WTC11 (cell line): ENCODE measurements around the gene PPP1R11. TPM values are rescaled to one million over a fixed set of nuclear protein-coding genes. Genes with fewer than 3 reads are reported as not detected.
A peak's percentile ranks its signal among the peaks of the same experiment; 100 is the strongest.

ENCODE experiments used
- ATAC-seq: fragments of 200-7000 bp; cut with Tn5 transposase; 2 replicates; pipeline ENCODE4 v1.10.0; 2021; ENCODE audit warnings: mild to moderate bottlenecking, moderate library complexity
- CTCF ChIA-PET: fragments of 300-600 bp; sonication (Branson Sonifier 250); formaldehyde crosslinking; loops from one replicate; lab custom pipeline; 2021; ENCODE audit warnings: antibody characterized with exemption; lab: Charles Lee
- POLR2A ChIA-PET: fragments of 350-600 bp; sonication (Branson Sonifier 250); formaldehyde crosslinking; loops from one replicate; lab custom pipeline; 2021; ENCODE audit warnings: antibody characterized with exemption; lab: Charles Lee
- DNase-seq: peaks from one replicate; pipeline ENCODE4 v3.0.0; 2021; ENCODE audit warnings: low spot score
- H3K27ac Mint-ChIP-seq: 2 replicates; pipeline ENCODE4 v1.8.0; 2021; ENCODE audit warnings: mixed read lengths
- H3K27me3 Mint-ChIP-seq: 2 replicates; pipeline ENCODE4 v1.8.0; 2021; ENCODE audit warnings: low read depth, mild to moderate bottlenecking, moderate library complexity, mixed read lengths
- H3K36me3 Mint-ChIP-seq: 2 replicates; pipeline ENCODE4 v1.8.0; 2021; ENCODE audit warnings: mixed read lengths
- H3K4me1 Mint-ChIP-seq: 2 replicates; pipeline ENCODE4 v1.8.0; 2022; ENCODE audit warnings: mixed read lengths
- H3K4me3 Mint-ChIP-seq: 2 replicates; pipeline ENCODE4 v1.8.0; 2021; ENCODE audit warnings: mild to moderate bottlenecking, moderate library complexity, mixed read lengths
- H3K9me3 Mint-ChIP-seq: 2 replicates; pipeline ENCODE4 v1.8.0; 2021; ENCODE audit warnings: mixed read lengths
- ELF4 ChIP-seq: sonication (generic); formaldehyde crosslinking; IDR thresholded peaks from 2 replicates; pipeline ENCODE4 v1.8.1; 2022; ENCODE audit warnings: low read depth, mild to moderate bottlenecking, moderate library complexity, missing genetic modification reagents
- FOXJ3 ChIP-seq: sonication (generic); formaldehyde crosslinking; IDR thresholded peaks from 2 replicates; pipeline ENCODE4 v1.9.0; 2021; ENCODE audit warnings: missing genetic modification reagents, mild to moderate bottlenecking, borderline replicate concordance
- GABPB1 ChIP-seq: sonication (generic); formaldehyde crosslinking; IDR thresholded peaks from 2 replicates; pipeline ENCODE4 v1.8.1; 2023; ENCODE audit warnings: mild to moderate bottlenecking, missing genetic modification reagents
- MXD4 ChIP-seq: fragments of 250-450 bp; sonication (Bioruptor Pico); IDR thresholded peaks from 2 replicates; pipeline ENCODE4 v1.8.0; 2021; ENCODE audit warnings: mild to moderate bottlenecking, moderate library complexity, borderline replicate concordance
- NFYB ChIP-seq: sonication (generic); formaldehyde crosslinking; conservative IDR thresholded peaks from 2 replicates; pipeline ENCODE4 v1.8.0; 2022; ENCODE audit warnings: low read depth, missing genetic modification reagents
- RORB ChIP-seq: fragments of 250-450 bp; sonication (Bioruptor Pico); IDR thresholded peaks from 2 replicates; pipeline ENCODE4 v1.9.0; 2021; ENCODE audit warnings: mild to moderate bottlenecking
- TEAD4 ChIP-seq: sonication (generic); formaldehyde crosslinking; IDR thresholded peaks from 2 replicates; pipeline ENCODE4 v1.8.0; 2022; ENCODE audit warnings: mild to moderate bottlenecking, missing genetic modification reagents
- ZNF138 ChIP-seq: sonication (generic); formaldehyde crosslinking; conservative IDR thresholded peaks from 2 replicates; pipeline ENCODE4 v1.8.1; 2022; ENCODE audit warnings: mild to moderate bottlenecking, moderate library complexity, missing genetic modification reagents
- ZNF263 ChIP-seq: sonication (generic); formaldehyde crosslinking; IDR thresholded peaks from 2 replicates; pipeline ENCODE4 v1.8.1; 2022; ENCODE audit warnings: low read depth, mild to moderate bottlenecking, moderate library complexity, missing genetic modification reagents
- ZNF416 ChIP-seq: fragments of 250-450 bp; sonication (Bioruptor Pico); IDR thresholded peaks from 2 replicates; pipeline ENCODE4 v1.9.0; 2021; ENCODE audit warnings: mild to moderate bottlenecking, inconsistent platforms
- ZNF671 ChIP-seq: fragments of 250-450 bp; sonication (Bioruptor Pico); IDR thresholded peaks from 2 replicates; pipeline ENCODE4 v1.8.0; 2021; ENCODE audit warnings: mild to moderate bottlenecking
- total RNA-seq: library from RNA; stranded (reverse); gene quantifications from 3 replicates; pipeline ENCODE4 v1.2.3, GENCODE V29; 2021
- TF ChIP-seq, protein P1 (sequence below): sonication (generic); formaldehyde crosslinking; conservative IDR thresholded peaks from 2 replicates; pipeline ENCODE4 v1.8.1; 2023; ENCODE audit warnings: mild to moderate bottlenecking, low read depth, missing genetic modification reagents, moderate library complexity
- TF ChIP-seq, protein P2 (sequence below): fragments of 250-450 bp; sonication (Bioruptor Pico); IDR thresholded peaks from 2 replicates; pipeline ENCODE4 v2.1.2; 2022; ENCODE audit warnings: mild to moderate bottlenecking, moderate library complexity
- TF ChIP-seq, protein P3 (sequence below): sonication (generic); formaldehyde crosslinking; IDR thresholded peaks from 2 replicates; pipeline ENCODE4 v1.8.1; 2022; ENCODE audit warnings: mild to moderate bottlenecking, missing genetic modification reagents, moderate library complexity, borderline replicate concordance
- TF ChIP-seq, protein P4 (sequence below): sonication (generic); formaldehyde crosslinking; IDR thresholded peaks from 2 replicates; pipeline ENCODE4 v1.8.1; 2023; ENCODE audit warnings: mild to moderate bottlenecking, missing genetic modification reagents, moderate library complexity

The PPP1R11 gene
- total RNA-seq, 1 experiment from 2014 or later = 25.0 TPM

DNA sequence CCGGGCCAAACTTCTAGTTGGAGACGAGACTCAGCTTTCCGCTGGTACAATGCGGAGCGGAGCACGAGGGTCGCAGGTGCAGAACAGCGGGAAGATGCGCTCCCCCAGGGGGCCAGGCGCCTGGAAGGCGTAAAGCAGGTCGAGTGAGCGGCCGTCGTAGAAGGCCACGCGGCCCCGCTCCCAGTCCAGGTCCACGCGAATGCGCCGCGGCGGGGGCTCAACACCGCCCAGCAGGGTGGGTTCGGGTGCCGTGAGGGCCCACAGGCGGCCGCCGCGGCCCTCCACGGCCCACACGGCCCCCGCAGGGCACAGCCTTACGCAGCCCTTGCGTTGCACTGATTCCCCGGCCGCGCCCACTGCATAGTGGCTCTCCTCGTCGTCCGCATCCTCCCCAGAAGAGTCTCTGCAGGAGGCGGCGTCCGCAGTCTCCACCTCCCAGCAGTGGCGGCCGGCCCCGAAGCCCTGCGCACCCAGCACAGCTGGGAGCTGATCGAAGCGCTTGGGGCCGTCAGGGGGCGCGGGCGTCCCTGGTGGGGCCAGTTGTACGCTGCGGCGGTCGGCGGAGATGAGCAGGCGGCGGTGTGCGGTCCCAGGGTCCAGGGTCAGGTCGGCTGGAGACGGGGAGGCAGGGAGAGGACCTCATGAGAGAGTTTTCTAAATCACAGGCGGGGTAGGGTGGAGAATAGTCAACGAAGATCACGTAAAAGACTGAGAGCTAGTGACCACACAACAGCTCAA is 4.3 kb downstream of the PPP1R11 start (continued):
- TF ChIP-seq ZNF416 (no peak), GABPB1 (CRISPR knock-in tag) (no peak)
- TF ChIP-seq, protein P1, sequence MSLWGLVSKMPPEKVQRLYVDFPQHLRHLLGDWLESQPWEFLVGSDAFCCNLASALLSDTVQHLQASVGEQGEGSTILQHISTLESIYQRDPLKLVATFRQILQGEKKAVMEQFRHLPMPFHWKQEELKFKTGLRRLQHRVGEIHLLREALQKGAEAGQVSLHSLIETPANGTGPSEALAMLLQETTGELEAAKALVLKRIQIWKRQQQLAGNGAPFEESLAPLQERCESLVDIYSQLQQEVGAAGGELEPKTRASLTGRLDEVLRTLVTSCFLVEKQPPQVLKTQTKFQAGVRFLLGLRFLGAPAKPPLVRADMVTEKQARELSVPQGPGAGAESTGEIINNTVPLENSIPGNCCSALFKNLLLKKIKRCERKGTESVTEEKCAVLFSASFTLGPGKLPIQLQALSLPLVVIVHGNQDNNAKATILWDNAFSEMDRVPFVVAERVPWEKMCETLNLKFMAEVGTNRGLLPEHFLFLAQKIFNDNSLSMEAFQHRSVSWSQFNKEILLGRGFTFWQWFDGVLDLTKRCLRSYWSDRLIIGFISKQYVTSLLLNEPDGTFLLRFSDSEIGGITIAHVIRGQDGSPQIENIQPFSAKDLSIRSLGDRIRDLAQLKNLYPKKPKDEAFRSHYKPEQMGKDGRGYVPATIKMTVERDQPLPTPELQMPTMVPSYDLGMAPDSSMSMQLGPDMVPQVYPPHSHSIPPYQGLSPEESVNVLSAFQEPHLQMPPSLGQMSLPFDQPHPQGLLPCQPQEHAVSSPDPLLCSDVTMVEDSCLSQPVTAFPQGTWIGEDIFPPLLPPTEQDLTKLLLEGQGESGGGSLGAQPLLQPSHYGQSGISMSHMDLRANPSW (CRISPR knock-in tag) = no peak

DNA sequence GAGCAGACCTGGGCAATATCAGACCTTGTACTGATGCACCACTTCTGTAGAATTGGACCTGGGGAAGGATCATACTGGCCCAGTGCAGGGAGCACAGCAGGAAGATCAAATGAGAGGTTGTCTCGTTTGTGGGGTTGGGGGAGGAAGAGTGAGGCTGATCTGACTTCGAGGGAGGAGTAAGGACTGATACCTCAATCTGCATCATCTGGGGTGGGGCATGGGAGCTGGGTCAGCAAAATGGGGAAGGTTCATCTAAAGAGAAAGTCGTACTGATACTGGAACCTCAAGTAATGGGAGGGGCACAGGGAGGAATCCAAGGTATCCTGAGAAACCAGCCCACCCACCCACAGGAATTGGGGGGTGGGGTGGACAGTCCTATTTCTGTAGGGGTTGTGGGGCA is 4.9 kb downstream of the PPP1R11 start:
- peaks cover 40% of the 10 kb centered on the region for H3K4me1 Mint-ChIP-seq
- POLR2A ChIA-PET = no interaction called here
- no peak for ATAC-seq
- CTCF ChIA-PET = interaction anchor here (0.6 to 1.1 kb wide), 2 partner anchors 224 to 325 kb away, joined by 3 read pairs; no protein-coding TSS in a partner anchor
- H3K27me3 Mint-ChIP-seq = peaks cover 71% of the 10 kb centered on the region
- H3K9me3 Mint-ChIP-seq = no peaks in the 10 kb centered on the region
- DNase-seq = no peak
- H3K4me3 Mint-ChIP-seq = peak overlapping the region; percentile 55
- H3K36me3 Mint-ChIP-seq = no peaks in the 10 kb centered on the region; the same call in 1 of the 2 replicates
- H3K27ac Mint-ChIP-seq = no peak overlapping the region
- TF ChIP-seq, protein P2, sequence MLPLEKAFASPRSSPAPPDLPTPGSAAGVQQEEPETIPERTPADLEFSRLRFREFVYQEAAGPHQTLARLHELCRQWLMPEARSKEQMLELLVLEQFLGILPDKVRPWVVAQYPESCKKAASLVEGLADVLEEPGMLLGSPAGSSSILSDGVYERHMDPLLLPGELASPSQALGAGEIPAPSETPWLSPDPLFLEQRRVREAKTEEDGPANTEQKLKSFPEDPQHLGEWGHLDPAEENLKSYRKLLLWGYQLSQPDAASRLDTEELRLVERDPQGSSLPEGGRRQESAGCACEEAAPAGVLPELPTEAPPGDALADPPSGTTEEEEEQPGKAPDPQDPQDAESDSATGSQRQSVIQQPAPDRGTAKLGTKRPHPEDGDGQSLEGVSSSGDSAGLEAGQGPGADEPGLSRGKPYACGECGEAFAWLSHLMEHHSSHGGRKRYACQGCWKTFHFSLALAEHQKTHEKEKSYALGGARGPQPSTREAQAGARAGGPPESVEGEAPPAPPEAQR (CRISPR knock-in tag) = no peak
- TF ChIP-seq RORB (no peak), FOXJ3 (CRISPR knock-in tag) (no peak), TEAD4 (no peak), ZNF138 (no peak), ELF4 (CRISPR knock-in tag) (no peak), ZNF671 (CRISPR knock-in tag) (no peak), ZNF263 (CRISPR knock-in tag) (no peak)
- TF ChIP-seq, protein P3, sequence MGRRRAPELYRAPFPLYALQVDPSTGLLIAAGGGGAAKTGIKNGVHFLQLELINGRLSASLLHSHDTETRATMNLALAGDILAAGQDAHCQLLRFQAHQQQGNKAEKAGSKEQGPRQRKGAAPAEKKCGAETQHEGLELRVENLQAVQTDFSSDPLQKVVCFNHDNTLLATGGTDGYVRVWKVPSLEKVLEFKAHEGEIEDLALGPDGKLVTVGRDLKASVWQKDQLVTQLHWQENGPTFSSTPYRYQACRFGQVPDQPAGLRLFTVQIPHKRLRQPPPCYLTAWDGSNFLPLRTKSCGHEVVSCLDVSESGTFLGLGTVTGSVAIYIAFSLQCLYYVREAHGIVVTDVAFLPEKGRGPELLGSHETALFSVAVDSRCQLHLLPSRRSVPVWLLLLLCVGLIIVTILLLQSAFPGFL (CRISPR knock-in tag) = no peak
- TF ChIP-seq, protein P4, sequence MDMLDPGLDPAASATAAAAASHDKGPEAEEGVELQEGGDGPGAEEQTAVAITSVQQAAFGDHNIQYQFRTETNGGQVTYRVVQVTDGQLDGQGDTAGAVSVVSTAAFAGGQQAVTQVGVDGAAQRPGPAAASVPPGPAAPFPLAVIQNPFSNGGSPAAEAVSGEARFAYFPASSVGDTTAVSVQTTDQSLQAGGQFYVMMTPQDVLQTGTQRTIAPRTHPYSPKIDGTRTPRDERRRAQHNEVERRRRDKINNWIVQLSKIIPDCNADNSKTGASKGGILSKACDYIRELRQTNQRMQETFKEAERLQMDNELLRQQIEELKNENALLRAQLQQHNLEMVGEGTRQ = no peak
- TF ChIP-seq, all 79 proteins: peak for 0

DNA sequence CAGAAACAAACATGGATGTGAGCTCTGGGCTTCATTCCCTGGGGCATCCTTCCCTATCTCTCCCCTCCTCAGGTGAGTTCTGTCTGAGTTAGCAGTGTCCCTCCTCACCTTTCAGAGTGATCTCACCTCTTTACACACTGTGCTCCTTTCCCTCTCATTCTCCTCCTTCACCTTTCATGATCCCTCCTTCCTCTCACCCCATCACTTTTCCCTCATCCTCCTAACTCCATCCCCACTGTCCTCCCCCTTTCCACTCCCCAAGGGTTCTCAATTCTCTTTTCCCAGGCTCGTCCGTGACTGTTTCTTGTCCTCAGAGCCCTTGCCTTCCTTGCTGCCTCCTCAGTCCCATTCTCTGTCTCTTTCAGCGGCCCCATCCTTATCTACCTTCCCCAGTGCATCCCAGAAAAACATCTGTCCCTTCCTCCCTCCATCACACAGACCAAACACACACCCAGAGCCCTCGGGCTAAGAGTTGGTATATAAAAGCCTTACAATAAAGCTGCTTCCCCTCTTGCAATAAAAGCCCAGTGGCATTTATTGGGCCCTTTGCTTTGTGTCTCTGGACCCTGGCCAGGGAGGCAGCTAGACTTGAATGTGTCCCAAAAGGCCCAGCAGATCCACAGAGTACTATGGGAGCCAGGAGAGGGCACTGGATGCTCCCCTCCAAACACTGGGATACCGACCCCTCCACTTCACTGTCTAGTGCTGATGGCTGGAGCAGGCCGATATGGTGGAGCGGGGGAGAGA is 6.7 kb downstream of the PPP1R11 start:
- ChIA-PET POLR2A (interaction anchor here (0.7 to 2.1 kb wide), 4 partner anchors 8 to 29 kb away, joined by 3 to 8 read pairs (median 6); partner anchors contain the start of gene POLR1H), CTCF (interaction anchor here (0.8 to 4.4 kb wide), 9 partner anchors 12 to 284 kb away, joined by 3 to 69 read pairs (median 10); partner anchors contain the start of gene POLR1H)
- no peaks in the 10 kb centered on the region; the same call in 1 of the 2 replicates for H3K36me3 Mint-ChIP-seq
- no peak for TF ChIP-seq NFYB (CRISPR knock-in tag)
- no peak for TF ChIP-seq MXD4
- no peak for TF ChIP-seq ELF4 (CRISPR knock-in tag)
- H3K4me1 Mint-ChIP-seq = peaks cover 32% of the 10 kb centered on the region
- no peaks in the 10 kb centered on the region for H3K9me3 Mint-ChIP-seq
- H3K27me3 Mint-ChIP-seq = peaks cover 86% of the 10 kb centered on the region
- no peak overlapping the region for H3K27ac Mint-ChIP-seq
- H3K4me3 Mint-ChIP-seq = peak overlapping the region; percentile 96
- DNase-seq (no peak), ATAC-seq (peak; percentile 15)
